CD14-positive monocyte (primary cell): Measurements from ENCODE around the gene CASS4. TPM values are rescaled to one million over a fixed set of nuclear protein-coding genes. Genes with fewer than 3 reads are reported as not detected.
A peak's percentile ranks its signal among the peaks of the same experiment; 100 is the strongest.
"Not testable (repeated sequence)": the region's sequence is repeated elsewhere in the genome, so short reads cannot be mapped to it uniquely, and the experiment has no call there.

Experiments used
- DNase-seq, 3 donors: peaks; one replicate each; pipeline ENCODE4 v3.0.0-alpha.2; 2011 to 2022
- H2AFZ ChIP-seq: 2 replicates; pipeline ENCODE4 v1.6.0; 2012; ENCODE audit warnings: mild to moderate bottlenecking, low read depth, low read length, inconsistent platforms; ENCODE audit not compliant: insufficient read depth, poor library complexity, severe bottlenecking
- H3K27ac ChIP-seq, 2 donors: 1 replicate in 1 of 2; 2 replicates in 1 of 2; pipeline ENCODE4 v1.5.1; 2012 to 2013; ENCODE audit warnings: low read length in 2 of 2, control low read depth in 1 of 2, inconsistent platforms in 1 of 2, low read depth in 1 of 2, mild to moderate bottlenecking in 1 of 2
- H3K27me3 ChIP-seq, 2 donors: one replicate each; pipeline versions ENCODE4 v1.6.0 to v1.6.1; 2011 to 2013; ENCODE audit warnings: low read length in 2 of 2; ENCODE audit not compliant: control insufficient read depth in 2 of 2, insufficient read depth in 2 of 2
- H3K36me3 ChIP-seq, 2 donors: replicated peaks in 1 of 2; 1 replicate in 1 of 2; 2 replicates in 1 of 2; pipeline versions ENCODE4 v1.5.1 to v1.6.1; 2012 to 2013; ENCODE audit warnings: low read length in 2 of 2, control low read depth in 1 of 2, inconsistent platforms in 1 of 2, mild to moderate bottlenecking in 1 of 2; ENCODE audit not compliant: insufficient read depth in 2 of 2, control insufficient read depth in 1 of 2
- H3K4me1 ChIP-seq, 2 donors: 1 replicate in 1 of 2; 2 replicates in 1 of 2; pipeline versions ENCODE4 v1.5.1 to v1.6.1; 2012 to 2013; ENCODE audit warnings: low read length in 2 of 2, control low read depth in 1 of 2, inconsistent platforms in 1 of 2, mild to moderate bottlenecking in 1 of 2, moderate library complexity in 1 of 2; ENCODE audit not compliant: insufficient read depth in 2 of 2, control insufficient read depth in 1 of 2
- H3K4me2 ChIP-seq: replicated peaks from 2 replicates; pipeline ENCODE3; 2012; ENCODE audit warnings: low read length, moderate library complexity, mild to moderate bottlenecking; ENCODE audit not compliant: poor library complexity, severe bottlenecking; ENCODE audit errors: extremely low read depth
- H3K4me3 ChIP-seq, 3 experiments: fragments of 200-600 bp in 1 of 3; sonication (generic) in 1 of 3; replicated peaks in 1 of 3; 1 replicate in 2 of 3; 2 replicates in 1 of 3; pipeline ENCODE4 v1.5.1; 2011 to 2013; ENCODE audit warnings: low read length in 3 of 3, mild to moderate bottlenecking in 3 of 3, control low read depth in 2 of 3, low read depth in 2 of 3, inconsistent platforms in 1 of 3, moderate library complexity in 1 of 3
- H3K79me2 ChIP-seq: 2 replicates; pipeline ENCODE4 v1.6.0; 2012; ENCODE audit warnings: mild to moderate bottlenecking, control low read depth, inconsistent platforms, low read length, moderate library complexity; ENCODE audit not compliant: insufficient read depth
- H3K9ac ChIP-seq: 2 replicates; pipeline ENCODE4 v1.6.0; 2017; ENCODE audit warnings: low read length, mild to moderate bottlenecking; ENCODE audit not compliant: insufficient read depth, poor library complexity, severe bottlenecking
- H3K9me3 ChIP-seq, 2 donors: replicated peaks in 1 of 2; 1 replicate in 1 of 2; 2 replicates in 1 of 2; pipeline versions ENCODE4 v1.5.1 to v1.6.1; 2012 to 2013; ENCODE audit warnings: low read length in 2 of 2, control low read depth in 1 of 2; ENCODE audit not compliant: control insufficient read depth in 1 of 2, insufficient read depth in 1 of 2
- H4K20me1 ChIP-seq: 2 replicates; pipeline ENCODE4 v1.6.0; 2012; ENCODE audit warnings: mild to moderate bottlenecking, low read length, control low read depth, moderate library complexity; ENCODE audit not compliant: insufficient read depth
- H3K27ac Mint-ChIP-seq, 7 donors: one replicate each; pipeline ENCODE4 v1.8.0; 2020; ENCODE audit warnings: mild to moderate bottlenecking in 7 of 7, mixed read lengths in 7 of 7, moderate library complexity in 6 of 7, inconsistent platforms in 2 of 7
- H3K27me3 Mint-ChIP-seq, 3 donors: one replicate each; pipeline ENCODE4 v1.8.0; 2021 to 2022; ENCODE audit warnings: low read depth in 3 of 3, mild to moderate bottlenecking in 3 of 3, mixed read lengths in 3 of 3, moderate library complexity in 3 of 3, inconsistent platforms in 1 of 3
- H3K36me3 Mint-ChIP-seq, 2 donors: one replicate each; pipeline ENCODE4 v1.8.0; 2020; ENCODE audit warnings: mixed read lengths in 2 of 2, inconsistent platforms in 1 of 2, mild to moderate bottlenecking in 1 of 2
- H3K4me1 Mint-ChIP-seq: one replicate; pipeline ENCODE4 v1.8.0; 2020; ENCODE audit warnings: mild to moderate bottlenecking, mixed read lengths
- H3K4me3 Mint-ChIP-seq, 2 donors: one replicate each; pipeline ENCODE4 v1.8.0; 2020; ENCODE audit warnings: mild to moderate bottlenecking in 2 of 2, mixed read lengths in 2 of 2, moderate library complexity in 1 of 2
- H3K9me3 Mint-ChIP-seq, 7 donors: one replicate each; pipeline ENCODE4 v1.8.0; 2020 to 2022; ENCODE audit warnings: mixed read lengths in 7 of 7, mild to moderate bottlenecking in 6 of 7, moderate library complexity in 6 of 7, inconsistent platforms in 2 of 7
- WGBS: methylation state at CpG from one replicate; pipeline ENCODE4 v1.1.5; 2013; ENCODE audit warnings: missing lambda C conversion rate; ENCODE audit not compliant: insufficient coverage; 5-methylcytosine and 5-hydroxymethylcytosine counted together
- intact Hi-C, 2 donors: fragments of 100-400 bp; cut with micrococcal nuclease; formaldehyde crosslinking; loops; one replicate each; pipeline versions ENCODE4 v1.15.0 to v1.15.1; 2023
- polyA plus RNA-seq, 3 donors: library from polyadenylated mRNA; depleted of rRNA in 1 of 3; unstranded in 2 of 3; stranded (reverse) in 1 of 3; fragments of 300-500 nt in 2 of 3; fragments of >200 nt in 1 of 3; fragmentation: Illumina TruSeq in 2 of 3; gene quantifications; 1 replicate in 2 of 3; 2 replicates in 1 of 3; pipeline ENCODE4 v1.2.3, GENCODE V29; 2012 to 2021
- TF ChIP-seq, protein P1 (sequence below): fragments of 200-600 bp; IDR thresholded peaks from one replicate; pipeline ENCODE4 v1.8.0; 2022; ENCODE audit warnings: antibody characterized with exemption, mild to moderate bottlenecking

Gene CASS4
- polyA plus RNA-seq, 3 donors, result 1.9 to 7.4 (median 6.1) TPM

DNA sequence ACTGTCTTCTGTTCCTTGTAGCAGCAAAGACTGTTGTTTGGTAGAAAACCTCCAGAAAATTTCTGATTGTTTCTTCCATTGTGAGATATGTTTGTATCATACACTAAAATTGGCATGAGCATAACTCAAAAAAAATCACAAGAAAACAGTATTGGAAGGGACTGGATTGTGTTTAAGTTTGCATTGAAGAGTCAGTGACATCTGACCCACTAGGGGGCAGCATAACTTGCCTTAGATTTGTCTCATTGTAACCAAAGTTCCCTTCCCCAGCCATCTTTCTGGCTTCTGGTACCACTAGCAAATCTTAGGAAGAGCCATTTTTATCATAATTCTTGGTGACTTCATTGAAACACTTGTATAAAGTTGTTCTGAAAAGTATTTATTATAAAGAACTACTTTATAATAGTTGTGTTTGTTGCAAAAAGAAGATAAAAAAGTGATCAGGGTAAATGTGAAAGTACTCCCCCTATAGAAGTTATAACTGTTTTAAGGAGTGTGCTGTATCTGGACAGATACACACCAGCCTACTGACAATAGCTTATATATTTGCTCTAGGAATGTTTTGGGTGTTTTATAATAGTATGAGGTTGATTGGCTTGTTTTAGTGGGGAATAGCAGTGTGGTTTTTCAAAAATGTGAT lies 11.9 kb upstream of the CASS4 start:
- peaks cover 26% of the 10 kb centered on the region for H3K79me2 ChIP-seq
- TF ChIP-seq, protein P1, sequence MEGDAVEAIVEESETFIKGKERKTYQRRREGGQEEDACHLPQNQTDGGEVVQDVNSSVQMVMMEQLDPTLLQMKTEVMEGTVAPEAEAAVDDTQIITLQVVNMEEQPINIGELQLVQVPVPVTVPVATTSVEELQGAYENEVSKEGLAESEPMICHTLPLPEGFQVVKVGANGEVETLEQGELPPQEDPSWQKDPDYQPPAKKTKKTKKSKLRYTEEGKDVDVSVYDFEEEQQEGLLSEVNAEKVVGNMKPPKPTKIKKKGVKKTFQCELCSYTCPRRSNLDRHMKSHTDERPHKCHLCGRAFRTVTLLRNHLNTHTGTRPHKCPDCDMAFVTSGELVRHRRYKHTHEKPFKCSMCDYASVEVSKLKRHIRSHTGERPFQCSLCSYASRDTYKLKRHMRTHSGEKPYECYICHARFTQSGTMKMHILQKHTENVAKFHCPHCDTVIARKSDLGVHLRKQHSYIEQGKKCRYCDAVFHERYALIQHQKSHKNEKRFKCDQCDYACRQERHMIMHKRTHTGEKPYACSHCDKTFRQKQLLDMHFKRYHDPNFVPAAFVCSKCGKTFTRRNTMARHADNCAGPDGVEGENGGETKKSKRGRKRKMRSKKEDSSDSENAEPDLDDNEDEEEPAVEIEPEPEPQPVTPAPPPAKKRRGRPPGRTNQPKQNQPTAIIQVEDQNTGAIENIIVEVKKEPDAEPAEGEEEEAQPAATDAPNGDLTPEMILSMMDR, result peak; percentile 93
- Mint-ChIP-seq H3K9me3 (no peaks in the 10 kb centered on the region), H3K4me3 (no peak overlapping the region), H3K4me1 (no peaks in the 10 kb centered on the region), H3K27me3 (peaks cover 0 to under 1% (median 0%) of the 10 kb centered on the region in 3 donors), H3K36me3 (peaks cover 76 to 85% of the 10 kb centered on the region in 2 donors), H3K27ac (peak overlapping the region in 3 of 7 donors; percentile 14 to 45 (median 26))
- no peaks in the 10 kb centered on the region for H3K27me3 ChIP-seq
- no peak overlapping the region for H3K4me2 ChIP-seq
- H3K9me3 ChIP-seq, result no peaks in the 10 kb centered on the region
- H2AFZ ChIP-seq, result no peak overlapping the region
- H3K9ac ChIP-seq, result no peak overlapping the region
- H3K36me3 ChIP-seq, result peaks cover 76 to 91% of the 10 kb centered on the region in 2 donors
- peak; percentile 59 to 81 (median 71) for DNase-seq
- intact Hi-C loops, result no loop called here
- no peak overlapping the region for H3K27ac ChIP-seq
- no peaks in the 10 kb centered on the region for H4K20me1 ChIP-seq
- H3K4me3 ChIP-seq, result no peak overlapping the region
- H3K4me1 ChIP-seq, result no peaks in the 10 kb centered on the region

GRCh38 chr20:56403465-56403864 lies 8.6 kb upstream of the CASS4 start:
- Histone ChIP-seq H3K27ac (no peak overlapping the region), H3K4me1 (no peaks in the 10 kb centered on the region), H3K27me3 (no peaks in the 10 kb centered on the region), H3K4me2 (no peak overlapping the region), H3K9ac (no peak overlapping the region), H3K9me3 (no peaks in the 10 kb centered on the region), H4K20me1 (no peaks in the 10 kb centered on the region), H3K4me3 (no peak overlapping the region), H2AFZ (no peak overlapping the region), H3K36me3 (peaks cover 66 to 89% of the 10 kb centered on the region in 2 donors), H3K79me2 (peaks cover 20% of the 10 kb centered on the region)
- Mint-ChIP-seq H3K36me3 (peaks cover 75 to 84% of the 10 kb centered on the region in 2 donors), H3K9me3 (no peaks in the 10 kb centered on the region), H3K4me1 (no peaks in the 10 kb centered on the region), H3K27me3 (peaks cover 0 to 3% (median 0%) of the 10 kb centered on the region in 3 donors), H3K4me3 (no peak overlapping the region), H3K27ac (peak overlapping the region in 2 of 7 donors; percentile 40 to 51)
- 97% methylated on average over 21 of the region's 26 CpGs for WGBS
- intact Hi-C loops, result no loop called here
- no peak for DNase-seq
- TF ChIP-seq, protein P1, result no peak

DNA sequence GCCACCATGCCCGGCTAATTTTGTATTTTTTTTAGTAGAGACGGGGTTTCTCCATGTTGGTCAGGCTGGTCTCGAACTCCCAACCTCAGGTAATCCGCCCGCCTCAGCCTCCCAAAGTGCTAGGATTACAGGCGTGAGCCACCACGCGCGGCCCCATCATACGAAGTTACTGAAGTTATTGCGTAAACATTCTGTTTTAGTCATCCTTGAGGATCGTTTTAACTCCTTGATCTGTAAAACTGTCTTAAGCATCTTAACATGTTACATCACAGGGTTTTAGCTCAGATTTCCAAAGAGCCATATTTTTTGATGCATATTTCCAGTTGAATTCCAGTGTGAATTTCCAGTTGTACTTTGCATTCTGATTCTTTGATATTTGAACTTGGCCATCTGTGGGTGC lies 6.7 kb upstream of the CASS4 start:
- H3K4me3 ChIP-seq, H3K4me2 ChIP-seq, H3K27me3 ChIP-seq, DNase-seq, H2AFZ ChIP-seq, H3K9me3 Mint-ChIP-seq, H3K27ac ChIP-seq, H4K20me1 ChIP-seq, H3K27me3 Mint-ChIP-seq, H3K9ac ChIP-seq, H3K9me3 ChIP-seq, H3K4me3 Mint-ChIP-seq: not testable (repeated sequence)
- intact Hi-C loops, result loop anchor here in 1 of 2 donors (5.0 kb wide), 1 partner anchor 62 kb away; the partner anchor contains the start of gene RTF2
- Mint-ChIP-seq H3K27ac (peak overlapping the region in 3 of 7 donors; percentile 40 to 54 (median 45)), H3K36me3 (peaks cover 66 to 74% of the 10 kb centered on the region in 2 donors), H3K4me1 (peaks cover 13% of the 10 kb centered on the region)
- Histone ChIP-seq H3K79me2 (peaks cover 20% of the 10 kb centered on the region), H3K36me3 (peaks cover 51 to 74% of the 10 kb centered on the region in 2 donors), H3K4me1 (peaks cover 14 to 15% of the 10 kb centered on the region in 2 donors)
- WGBS, result no CpG with 5 or more reads among the region's 12 CpGs
